AG09309 (cell line): ENCODE measurements around the gene STOML2.

Source experiments
- DNase-seq: peaks from one replicate; pipeline ENCODE4 v3.0.0-alpha.2; 2010; ENCODE audit warnings: low read depth
- H3K4me3 ChIP-seq: 2 replicates; pipeline ENCODE4 v1.5.1; 2011; ENCODE audit warnings: mild to moderate bottlenecking, low read depth, low read length, moderate library complexity; ENCODE audit not compliant: control insufficient read depth
- CTCF ChIP-seq: IDR thresholded peaks from 2 replicates; pipeline ENCODE4 v1.5.1; 2011; ENCODE audit warnings: mild to moderate bottlenecking, low read depth, low read length, inconsistent platforms; ENCODE audit not compliant: insufficient read depth, control insufficient read depth; ENCODE audit errors: missing control alignments

STOML2 gene

GRCh38 chr9:35072461-35073278, 30.3 kb downstream of the STOML2 start, which contains the start of gene VCP:
TSS of gene VCP (minus strand) at chr9:35072625. CDS start at chr9:35072353, 272 bp downstream.
- peak; percentile 97 for DNase-seq
- no peak for TF ChIP-seq CTCF
- H3K4me3 ChIP-seq = peak within 1 kb of the TSS; percentile 64

- peak; percentile 27 for TF ChIP-seq CTCF
- no peak for DNase-seq
- H3K4me3 ChIP-seq = peak overlapping the region; percentile 64
Measured at GRCh38 chr9:35071814-35072460, 31.0 kb downstream of the STOML2 start.

GRCh38 chr9:35070823-35071813, 31.8 kb downstream of the STOML2 start:
- TF ChIP-seq CTCF = no peak
- no peak for DNase-seq
- H3K4me3 ChIP-seq = peak overlapping the region; percentile 64

- no peak for DNase-seq
- TF ChIP-seq CTCF = no peak
- no peak overlapping the region for H3K4me3 ChIP-seq
Measured at GRCh38 chr9:35069020-35069419, 33.9 kb downstream of the STOML2 start.

GRCh38 chr9:35067056-35067455, 35.9 kb downstream of the STOML2 start:
- no peak for DNase-seq
- TF ChIP-seq CTCF = no peak

More at GRCh38 chr9:35067056-35067455, 35.9 kb downstream of the STOML2 start:
- no peak overlapping the region for H3K4me3 ChIP-seq
